ENCODE data around the gene CNRIP1.

DNA sequence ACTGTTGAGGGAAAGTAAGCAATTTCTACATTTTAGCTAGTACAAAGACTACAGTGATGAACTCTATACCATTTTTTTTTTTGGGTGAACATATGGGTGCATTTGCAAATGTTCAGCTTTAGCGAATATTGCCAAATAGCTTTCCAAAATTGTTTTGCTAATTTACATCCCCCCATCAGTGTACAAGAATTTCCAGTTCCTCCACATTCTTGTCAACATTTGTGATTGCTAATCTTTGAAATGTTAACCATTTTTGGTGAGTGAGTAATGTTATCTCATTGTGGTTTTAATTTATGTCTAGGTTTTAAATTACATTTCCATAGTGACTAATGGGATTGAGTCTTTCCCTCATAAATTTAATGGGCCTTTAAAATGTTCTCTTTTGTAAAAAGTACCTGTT, 16.4 kb upstream of the CNRIP1 start:
- TF ChIP-seq POLR2A (IDR thresholded peaks at IDR 0.05): no peak
- TF ChIP-seq, protein P1, sequence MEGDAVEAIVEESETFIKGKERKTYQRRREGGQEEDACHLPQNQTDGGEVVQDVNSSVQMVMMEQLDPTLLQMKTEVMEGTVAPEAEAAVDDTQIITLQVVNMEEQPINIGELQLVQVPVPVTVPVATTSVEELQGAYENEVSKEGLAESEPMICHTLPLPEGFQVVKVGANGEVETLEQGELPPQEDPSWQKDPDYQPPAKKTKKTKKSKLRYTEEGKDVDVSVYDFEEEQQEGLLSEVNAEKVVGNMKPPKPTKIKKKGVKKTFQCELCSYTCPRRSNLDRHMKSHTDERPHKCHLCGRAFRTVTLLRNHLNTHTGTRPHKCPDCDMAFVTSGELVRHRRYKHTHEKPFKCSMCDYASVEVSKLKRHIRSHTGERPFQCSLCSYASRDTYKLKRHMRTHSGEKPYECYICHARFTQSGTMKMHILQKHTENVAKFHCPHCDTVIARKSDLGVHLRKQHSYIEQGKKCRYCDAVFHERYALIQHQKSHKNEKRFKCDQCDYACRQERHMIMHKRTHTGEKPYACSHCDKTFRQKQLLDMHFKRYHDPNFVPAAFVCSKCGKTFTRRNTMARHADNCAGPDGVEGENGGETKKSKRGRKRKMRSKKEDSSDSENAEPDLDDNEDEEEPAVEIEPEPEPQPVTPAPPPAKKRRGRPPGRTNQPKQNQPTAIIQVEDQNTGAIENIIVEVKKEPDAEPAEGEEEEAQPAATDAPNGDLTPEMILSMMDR (IDR thresholded peaks at IDR 0.05): no peak
